Measurements from ENCODE around the gene IL13RA1.
A peak's percentile ranks its signal among the peaks of the same experiment; 100 is the strongest.
"Not testable (repeated sequence)": the region's sequence is repeated elsewhere in the genome, so short reads cannot be mapped to it uniquely, and the experiment has no call there.

The IL13RA1 gene

DNA sequence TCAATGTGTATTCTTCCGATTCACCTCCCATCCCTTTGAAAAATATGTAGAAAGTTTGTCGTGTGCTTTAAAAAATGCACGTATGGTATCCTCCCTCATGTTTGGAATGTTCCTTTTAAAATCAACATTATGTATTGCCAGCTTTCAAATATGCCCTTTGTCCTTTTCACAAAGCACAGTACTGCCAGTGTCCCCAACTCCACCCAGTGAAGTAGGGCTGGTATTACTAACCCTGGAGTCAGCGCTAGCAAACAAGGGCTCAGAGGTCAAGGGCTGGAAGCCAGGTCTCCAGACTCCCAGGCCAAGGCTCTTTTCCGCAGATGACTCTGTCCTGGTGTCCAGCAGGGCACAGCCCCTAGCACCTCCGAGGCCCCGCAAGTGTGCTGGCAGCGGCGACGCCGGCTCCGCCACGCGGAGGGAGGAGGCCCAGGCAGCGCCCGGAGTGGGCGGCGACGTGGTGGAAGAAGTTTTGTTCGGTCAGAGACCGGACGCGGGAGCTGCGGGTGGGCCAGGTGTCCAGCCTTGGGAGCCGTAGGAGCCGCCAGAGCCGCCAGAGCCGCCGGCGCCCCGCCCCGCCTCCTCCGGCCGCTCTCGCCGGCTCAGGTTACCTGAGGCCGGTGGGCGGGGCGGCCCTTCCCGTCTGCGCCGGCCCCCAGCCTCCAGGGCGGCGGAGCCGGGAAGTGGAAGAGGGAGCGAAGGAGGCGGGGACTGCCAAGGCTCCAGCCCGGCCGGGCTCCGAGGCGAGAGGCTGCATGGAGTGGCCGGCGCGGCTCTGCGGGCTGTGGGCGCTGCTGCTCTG lies at the start of gene IL13RA1:
Gene IL13RA1, plus strand, starts transcription at position 720 of the 799 bp plus-strand sequence. Its CDS starts 33 bp downstream, at position 753.
- DNase-seq: peak; percentile 33 to 34

GRCh38 chrX:118679290-118679689 lies 48.1 kb upstream of the IL13RA1 start:
- no peak for DNase-seq

DNA sequence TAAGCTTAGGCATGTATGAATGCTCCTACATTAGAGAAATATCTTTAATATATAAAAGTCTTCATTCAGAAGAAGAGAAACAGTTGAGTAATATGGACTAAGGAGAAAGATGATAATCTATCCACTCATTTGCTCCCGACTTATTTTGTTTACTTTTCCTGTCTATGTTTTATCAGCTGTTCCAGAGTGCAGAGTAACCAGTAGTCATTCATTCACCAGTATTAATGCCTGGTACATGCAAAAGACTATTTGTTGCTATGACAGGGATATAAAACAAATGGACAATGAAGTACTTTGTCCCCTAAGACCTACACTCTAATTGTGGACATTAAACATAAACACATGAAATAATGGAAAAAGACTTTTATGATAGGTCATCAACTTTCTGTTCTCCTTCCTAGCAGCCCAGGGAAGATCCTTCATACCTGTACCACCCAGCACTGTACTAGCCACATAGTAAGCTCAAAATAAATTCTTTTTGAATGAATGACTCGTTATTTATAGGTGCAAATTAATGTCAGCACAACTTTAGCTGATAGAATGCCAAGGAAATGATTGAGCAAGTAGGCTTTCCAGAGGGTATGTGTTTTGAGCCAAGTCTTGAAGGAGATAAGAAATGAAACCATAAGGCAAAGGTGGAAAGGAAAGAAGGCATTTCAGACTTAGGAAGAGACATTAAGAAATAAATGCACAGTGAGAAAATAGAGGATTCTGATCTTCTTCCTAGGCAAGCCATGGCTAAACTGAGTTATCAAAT lies 45.0 kb upstream of the IL13RA1 start:
- no peak for DNase-seq

- no peak for DNase-seq
Measured at GRCh38 chrX:118685393-118685792, 42.0 kb upstream of the IL13RA1 start.

GRCh38 chrX:118688935-118689334 lies 38.5 kb upstream of the IL13RA1 start:
- DNase-seq: no peak

GRCh38 chrX:118693843-118694242 lies 33.6 kb upstream of the IL13RA1 start:
- DNase-seq: no peak

GRCh38 chrX:118694638-118695037 lies 32.8 kb upstream of the IL13RA1 start:
- no peak for DNase-seq

DNA sequence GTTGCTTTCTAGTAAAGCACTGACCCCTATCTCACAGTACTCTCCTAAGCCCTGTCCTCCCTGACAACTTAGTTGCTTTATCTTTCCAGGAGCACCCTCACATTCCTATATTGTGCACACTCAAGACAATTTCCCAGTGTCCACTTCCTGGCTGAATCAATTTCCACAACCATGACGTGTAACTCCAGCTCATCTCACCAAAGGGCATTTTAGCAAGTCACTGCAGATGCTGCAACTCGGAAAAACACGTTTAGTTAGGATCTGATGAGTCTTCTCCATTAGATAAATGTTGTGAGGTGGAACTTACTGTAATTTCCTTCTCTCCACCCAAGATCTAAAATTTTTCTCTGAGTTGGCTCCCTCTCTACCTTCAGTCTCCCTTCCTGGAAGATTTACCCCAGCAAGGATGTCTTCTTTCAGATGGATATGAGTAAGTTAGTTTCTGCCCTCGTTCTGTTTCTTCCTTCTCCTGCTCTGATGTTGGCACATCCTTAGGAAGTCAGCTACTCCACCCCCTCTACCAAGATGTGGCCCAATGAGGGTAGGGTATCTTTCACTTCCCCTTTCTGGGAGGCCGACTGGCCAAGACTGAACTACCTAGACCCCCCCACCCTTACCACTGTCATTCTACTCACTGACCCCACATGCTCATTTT lies 28.8 kb upstream of the IL13RA1 start:
- no peak for DNase-seq

- no peak for DNase-seq
Measured at GRCh38 chrX:118702741-118703140, 24.7 kb upstream of the IL13RA1 start.

- DNase-seq: no peak
Measured at GRCh38 chrX:118706681-118707080, 20.7 kb upstream of the IL13RA1 start.

DNA sequence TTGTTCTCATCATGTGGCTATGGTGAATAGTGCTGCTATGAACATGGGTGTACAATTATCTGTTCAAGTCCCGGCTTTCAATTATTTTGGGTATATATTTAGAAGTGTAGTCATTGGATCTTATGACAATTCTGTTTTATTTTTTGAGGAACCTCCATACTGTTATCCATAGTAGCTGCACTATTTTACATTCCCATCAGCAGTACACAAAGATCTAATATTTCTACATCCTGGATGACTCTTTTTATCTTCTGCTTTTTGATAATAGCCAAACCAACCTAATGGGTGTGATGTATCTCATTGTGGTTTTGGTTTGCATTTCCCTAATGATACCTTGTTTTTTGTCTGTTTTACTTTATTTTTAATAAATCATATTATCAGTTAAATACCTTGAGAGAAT lies 12.9 kb upstream of the IL13RA1 start:
- DNase-seq: no peak

DNA sequence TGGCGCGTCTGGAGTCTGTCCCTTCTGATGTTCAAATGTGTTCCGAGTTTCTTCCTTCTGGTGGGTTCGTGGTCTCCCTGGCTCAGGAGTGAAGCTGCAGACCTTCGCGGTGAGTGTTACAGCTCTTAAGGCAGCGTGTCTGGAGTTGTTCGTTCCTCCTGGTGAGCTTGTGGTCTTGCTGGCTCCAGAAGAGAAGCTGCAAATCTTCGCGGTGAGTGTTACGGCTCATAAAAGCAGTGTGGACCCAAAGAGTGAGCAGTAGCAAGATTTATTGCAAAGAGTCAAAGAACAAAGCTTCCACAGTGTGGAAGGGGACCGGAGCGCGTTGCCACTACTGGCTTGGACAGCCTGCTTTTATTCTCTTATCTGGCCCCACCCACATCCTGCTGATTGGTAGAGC lies 11.5 kb upstream of the IL13RA1 start:
- not testable (repeated sequence) for DNase-seq

- DNase-seq: not testable (repeated sequence)
Measured at GRCh38 chrX:118716833-118717232, 10.6 kb upstream of the IL13RA1 start.

DNA sequence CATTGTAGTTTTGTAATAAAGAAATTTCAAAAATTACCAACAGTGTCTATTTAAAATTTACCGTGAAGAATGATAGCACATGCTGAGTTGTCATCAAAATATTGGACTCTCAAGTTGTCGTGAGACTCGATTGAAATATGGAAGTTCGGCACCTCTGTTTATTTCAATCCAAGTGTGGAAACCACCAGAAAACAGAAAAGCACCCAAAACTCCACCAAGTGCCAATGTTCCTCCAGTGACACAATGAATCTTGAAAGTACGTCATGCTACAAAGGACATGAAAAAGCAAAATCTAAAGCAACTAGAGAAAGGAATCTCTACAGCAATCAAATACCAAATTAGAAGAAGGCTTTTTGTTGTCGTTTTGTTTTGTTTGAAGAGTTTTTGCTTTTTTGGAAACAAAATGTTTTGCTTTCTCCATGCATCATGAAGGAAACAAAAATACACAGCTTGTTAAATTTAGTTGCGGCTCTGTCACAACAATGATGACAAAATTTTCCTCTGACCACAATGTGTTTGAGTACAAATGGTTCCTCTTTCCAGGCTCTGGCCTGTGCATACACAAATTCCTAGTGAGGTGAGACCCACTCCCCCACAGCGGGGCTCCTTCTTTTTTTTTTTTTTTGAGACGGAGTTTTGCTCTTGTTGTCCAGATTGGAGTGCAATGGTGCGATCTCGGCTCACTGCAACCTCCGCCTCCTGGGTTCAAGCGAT lies 9.6 kb upstream of the IL13RA1 start:
- DNase-seq: no peak

DNA sequence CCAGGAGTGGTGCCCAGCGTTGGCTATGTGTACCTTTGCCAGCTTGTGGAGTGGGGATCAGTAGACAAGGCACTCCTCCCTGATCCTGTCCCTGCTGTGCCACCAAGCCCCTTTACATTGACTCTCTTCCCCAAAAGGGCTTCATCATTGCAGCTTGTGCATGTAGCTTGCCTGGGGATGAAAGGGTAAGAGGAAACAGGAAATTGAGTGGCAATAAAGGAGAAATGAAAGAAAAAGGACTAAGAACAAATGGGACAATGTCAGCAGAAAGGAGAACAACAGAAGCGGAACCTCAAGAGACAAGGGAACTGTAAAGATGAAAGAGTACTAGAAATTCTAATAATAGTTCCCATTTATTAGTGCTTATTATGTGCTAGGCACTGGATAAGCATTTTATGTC lies 8.7 kb upstream of the IL13RA1 start:
- DNase-seq: no peak

GRCh38 chrX:118720058-118720707 lies 7.2 kb upstream of the IL13RA1 start:
- no peak for DNase-seq

GRCh38 chrX:118723376-118723775 lies 4.0 kb upstream of the IL13RA1 start:
- DNase-seq: no peak

GRCh38 chrX:118724365-118724764 lies 3.0 kb upstream of the IL13RA1 start:
- no peak for DNase-seq

DNA sequence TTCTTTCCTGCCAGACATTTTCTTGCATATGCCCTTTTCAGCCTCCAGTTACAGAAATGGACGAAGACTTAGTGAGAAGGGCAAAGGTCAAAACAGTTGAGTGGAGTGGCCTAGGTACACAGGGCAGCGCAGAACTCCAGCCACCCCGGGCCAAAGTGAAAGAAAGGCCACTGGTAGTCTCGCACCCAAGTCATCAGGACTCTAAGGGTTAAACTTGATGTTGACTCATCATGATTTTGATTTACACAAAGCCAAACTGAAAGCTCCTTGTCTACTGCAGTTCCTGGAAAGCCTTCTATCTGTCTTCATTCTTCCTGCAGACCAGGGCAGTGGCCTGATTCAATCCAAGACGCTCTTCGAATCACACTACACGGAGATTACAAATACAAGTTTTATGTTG lies 2.6 kb upstream of the IL13RA1 start:
- no peak for DNase-seq

DNA sequence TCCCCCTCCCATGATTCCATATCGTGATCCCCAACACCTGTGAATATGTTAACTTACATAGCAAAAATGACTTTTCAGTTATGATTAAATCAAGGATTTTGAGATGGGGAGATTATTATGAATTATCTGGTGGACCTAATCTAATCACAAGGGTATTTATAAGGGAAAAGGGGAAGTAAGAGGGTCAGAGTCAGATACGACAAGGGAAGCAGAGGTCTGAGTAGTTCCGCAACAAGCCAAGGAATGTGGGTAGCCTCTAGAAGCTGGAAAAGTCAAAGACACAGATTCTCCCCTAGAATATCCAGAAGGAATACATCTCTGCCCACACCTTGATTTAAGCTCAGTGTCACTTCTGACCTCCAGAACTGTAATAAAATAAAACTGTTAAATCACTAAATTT lies 1.0 kb upstream of the IL13RA1 start:
- DNase-seq: no peak

GRCh38 chrX:118727686-118728339 lies 407 bp downstream of the IL13RA1 start:
- no peak for DNase-seq

All from activated T-cell treated with anti-CD3 and anti-CD28 coated beads, Interleukin-2, amount 50 U/mL, for 48 hours (primary cell).